ENCODE results near the gene PSMA2. TPM values are rescaled to one million over a fixed set of nuclear protein-coding genes. Genes with fewer than 3 reads are reported as not detected.

PSMA2 gene
- polyA plus RNA-seq, 3 donors: 51.8 to 294 (median 283) TPM

DNA sequence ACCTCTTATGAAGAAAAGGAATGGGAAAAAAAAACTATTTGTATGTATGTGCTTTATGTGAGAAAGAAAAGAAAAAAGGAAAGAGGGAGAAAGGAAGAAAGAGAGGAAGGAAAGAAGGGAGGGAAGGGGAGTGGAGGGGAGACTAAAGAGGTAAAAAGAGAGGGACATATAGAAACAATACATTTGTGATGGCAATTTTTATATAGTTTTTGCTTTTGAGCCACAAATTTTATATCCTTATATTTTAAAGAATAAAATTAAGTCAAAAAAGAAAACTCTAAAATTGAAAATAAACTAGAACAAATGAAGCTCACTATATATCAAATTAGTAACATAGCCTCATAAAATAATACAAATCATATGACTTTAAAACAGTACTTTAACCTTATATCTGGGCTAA lies 31.1 kb downstream of the PSMA2 start:
- Histone ChIP-seq H3K4me2 (replicated peaks; ENCODE audit: extremely low read depth, low read length, poor library complexity, severe bottlenecking) (no peak overlapping the region), H3K4me3 (replicated peaks in 1 of 3; ENCODE audit: low read depth in 2 of 3, low read length in 3 of 3) (no peak overlapping the region), H4K20me1 (ENCODE audit: insufficient read depth, low read length) (no peaks in the 10 kb centered on the region), H3K9me3 (replicated peaks in 1 of 2; ENCODE audit: control insufficient read depth in 1 of 2, insufficient read depth in 1 of 2, low read length in 2 of 2) (no peaks in the 10 kb centered on the region), H3K79me2 (ENCODE audit: insufficient read depth, low read length) (no peaks in the 10 kb centered on the region), H3K27ac (ENCODE audit: low read depth in 1 of 2, low read length in 2 of 2) (no peak overlapping the region), H3K36me3 (replicated peaks in 1 of 2; ENCODE audit: control insufficient read depth in 1 of 2, insufficient read depth in 2 of 2, low read length in 2 of 2) (no peaks in the 10 kb centered on the region), H2AFZ (ENCODE audit: insufficient read depth, low read depth, low read length, poor library complexity, severe bottlenecking) (no peak overlapping the region), H3K27me3 (ENCODE audit: control insufficient read depth in 2 of 2, insufficient read depth in 2 of 2, low read length in 2 of 2) (no peaks in the 10 kb centered on the region), H3K4me1 (ENCODE audit: control insufficient read depth in 1 of 2, insufficient read depth in 2 of 2, low read length in 2 of 2) (no peaks in the 10 kb centered on the region), H3K9ac (ENCODE audit: insufficient read depth, low read length, poor library complexity, severe bottlenecking) (no peak overlapping the region)
- DNase-seq: no peak
- peaks cover 0 to 7% (median 2%) of the 10 kb centered on the region in 3 donors for H3K27me3 Mint-ChIP-seq (ENCODE audit: low read depth in 3 of 3)
- intact Hi-C loops (cut with micrococcal nuclease): no loop called here
- TF ChIP-seq, protein P1, sequence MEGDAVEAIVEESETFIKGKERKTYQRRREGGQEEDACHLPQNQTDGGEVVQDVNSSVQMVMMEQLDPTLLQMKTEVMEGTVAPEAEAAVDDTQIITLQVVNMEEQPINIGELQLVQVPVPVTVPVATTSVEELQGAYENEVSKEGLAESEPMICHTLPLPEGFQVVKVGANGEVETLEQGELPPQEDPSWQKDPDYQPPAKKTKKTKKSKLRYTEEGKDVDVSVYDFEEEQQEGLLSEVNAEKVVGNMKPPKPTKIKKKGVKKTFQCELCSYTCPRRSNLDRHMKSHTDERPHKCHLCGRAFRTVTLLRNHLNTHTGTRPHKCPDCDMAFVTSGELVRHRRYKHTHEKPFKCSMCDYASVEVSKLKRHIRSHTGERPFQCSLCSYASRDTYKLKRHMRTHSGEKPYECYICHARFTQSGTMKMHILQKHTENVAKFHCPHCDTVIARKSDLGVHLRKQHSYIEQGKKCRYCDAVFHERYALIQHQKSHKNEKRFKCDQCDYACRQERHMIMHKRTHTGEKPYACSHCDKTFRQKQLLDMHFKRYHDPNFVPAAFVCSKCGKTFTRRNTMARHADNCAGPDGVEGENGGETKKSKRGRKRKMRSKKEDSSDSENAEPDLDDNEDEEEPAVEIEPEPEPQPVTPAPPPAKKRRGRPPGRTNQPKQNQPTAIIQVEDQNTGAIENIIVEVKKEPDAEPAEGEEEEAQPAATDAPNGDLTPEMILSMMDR (IDR thresholded peaks at IDR 0.05): no peak
- H3K4me3 Mint-ChIP-seq: no peak overlapping the region
- H3K36me3 Mint-ChIP-seq: no peaks in the 10 kb centered on the region
- H3K27ac Mint-ChIP-seq: no peak overlapping the region
- peaks cover 0 to 5% (median 2%) of the 10 kb centered on the region in 7 donors for H3K9me3 Mint-ChIP-seq
- H3K4me1 Mint-ChIP-seq: peaks cover 13% of the 10 kb centered on the region

DNA sequence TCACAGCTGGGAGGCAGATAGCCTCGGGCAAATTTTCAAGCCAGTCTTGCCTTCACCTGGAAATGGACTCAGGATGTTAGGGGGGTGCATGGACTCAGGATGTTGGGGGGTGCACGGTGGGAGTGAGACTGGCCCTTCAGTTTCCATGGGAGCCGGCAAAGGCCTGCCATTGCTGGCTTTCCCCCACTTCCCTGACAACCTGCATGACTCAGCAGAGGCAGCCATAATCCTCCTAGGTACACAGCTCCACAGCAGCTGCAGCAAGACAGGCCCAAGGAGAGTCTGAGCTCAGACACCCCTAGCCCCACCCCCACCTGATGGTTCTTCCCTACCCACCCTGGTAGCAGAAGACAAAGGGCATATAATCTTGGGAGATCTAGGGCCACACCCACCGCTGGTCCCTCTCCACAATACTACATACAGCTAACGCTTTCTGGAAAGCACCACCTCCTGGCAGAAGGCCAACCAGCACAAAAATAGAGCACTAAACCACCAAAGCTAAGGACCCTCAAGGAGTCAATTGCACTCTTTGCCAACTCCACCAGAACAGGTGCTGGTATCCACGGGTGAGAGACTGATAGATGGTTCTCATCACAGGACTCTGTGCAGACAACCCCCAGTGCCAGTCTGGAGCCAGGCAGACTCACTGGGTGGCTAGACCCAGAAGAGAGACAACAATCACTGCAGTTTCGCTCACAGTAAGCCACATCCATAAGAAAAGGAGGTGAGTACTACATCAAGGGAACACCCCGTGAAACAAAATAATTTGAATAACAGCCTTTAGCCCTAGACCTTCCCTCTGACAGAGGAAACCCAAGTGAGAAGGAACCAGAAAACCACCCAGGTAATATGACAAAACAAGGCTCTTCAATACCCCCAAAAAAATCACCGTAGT lies 38.4 kb downstream of the PSMA2 start:
- Histone ChIP-seq H3K9ac (ENCODE audit: insufficient read depth, low read length, poor library complexity, severe bottlenecking) (no peak overlapping the region), H3K4me2 (replicated peaks; ENCODE audit: extremely low read depth, low read length, poor library complexity, severe bottlenecking) (no peak overlapping the region), H3K4me3 (replicated peaks in 1 of 3; ENCODE audit: low read depth in 2 of 3, low read length in 3 of 3) (no peak overlapping the region), H2AFZ (ENCODE audit: insufficient read depth, low read depth, low read length, poor library complexity, severe bottlenecking) (no peak overlapping the region), H3K27me3 (ENCODE audit: control insufficient read depth in 2 of 2, insufficient read depth in 2 of 2, low read length in 2 of 2) (no peaks in the 10 kb centered on the region), H3K79me2 (ENCODE audit: insufficient read depth, low read length) (no peaks in the 10 kb centered on the region), H3K27ac (ENCODE audit: low read depth in 1 of 2, low read length in 2 of 2) (no peak overlapping the region), H4K20me1 (ENCODE audit: insufficient read depth, low read length) (no peaks in the 10 kb centered on the region), H3K9me3 (replicated peaks in 1 of 2; ENCODE audit: control insufficient read depth in 1 of 2, insufficient read depth in 1 of 2, low read length in 2 of 2) (no peaks in the 10 kb centered on the region), H3K36me3 (replicated peaks in 1 of 2; ENCODE audit: control insufficient read depth in 1 of 2, insufficient read depth in 2 of 2, low read length in 2 of 2) (no peaks in the 10 kb centered on the region), H3K4me1 (ENCODE audit: control insufficient read depth in 1 of 2, insufficient read depth in 2 of 2, low read length in 2 of 2) (peaks cover 9 to 11% of the 10 kb centered on the region in 2 donors)
- intact Hi-C loops (cut with micrococcal nuclease): no loop called here
- TF ChIP-seq, protein P1 (IDR thresholded peaks at IDR 0.05): no peak
- H3K36me3 Mint-ChIP-seq: peaks cover 5 to 6% of the 10 kb centered on the region in 2 donors
- no peak overlapping the region for H3K4me3 Mint-ChIP-seq
- H3K4me1 Mint-ChIP-seq: peaks cover 11% of the 10 kb centered on the region
- no peak for DNase-seq
- WGBS (ENCODE audit: insufficient coverage): 92% methylated on average over 6 of the region's 9 CpGs
- no peak overlapping the region for H3K27ac Mint-ChIP-seq
- H3K27me3 Mint-ChIP-seq (ENCODE audit: low read depth in 3 of 3): peaks cover 0 to 3% (median 3%) of the 10 kb centered on the region in 3 donors
- peaks cover 5 to 21% (median 13%) of the 10 kb centered on the region in 7 donors for H3K9me3 Mint-ChIP-seq
